HG03439 (cell line): ENCODE measurements around the gene LRRC61.
"Not testable (repeated sequence)": the region's sequence is repeated elsewhere in the genome, so short reads cannot be mapped to it uniquely, and the experiment has no call there.

Source experiments
- ATAC-seq: cut with Tn5 transposase; IDR thresholded peaks from one replicate; pipeline ENCODE4 v1.9.1; 2021; ENCODE audit warnings: mild to moderate bottlenecking, moderate library complexity; ENCODE audit not compliant: unreplicated experiment

LRRC61 gene

DNA sequence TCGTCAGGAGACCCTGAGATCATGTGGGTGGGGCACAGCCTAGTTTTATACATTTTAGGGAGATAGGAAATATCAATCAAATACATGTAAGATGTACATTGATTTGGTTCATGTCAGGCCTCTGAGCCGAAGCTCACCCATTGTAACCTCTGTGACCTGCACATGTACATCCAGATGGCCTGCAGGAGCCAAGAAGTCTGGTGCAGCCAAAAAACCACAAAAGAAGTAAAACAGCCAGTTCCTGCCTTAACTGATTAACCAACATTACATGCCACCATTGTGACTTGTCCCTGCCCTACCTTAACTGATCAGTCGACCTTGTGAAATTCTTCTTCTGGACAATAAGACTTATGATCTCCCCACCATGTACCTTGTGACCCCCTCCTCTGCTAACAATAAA, 16.0 kb upstream of the LRRC61 start:
- no peak for ATAC-seq

- no peak for ATAC-seq
These were observed 15.3 kb upstream of the LRRC61 start for GRCh38 chr7:150307904-150308303.

GRCh38 chr7:150308575-150308974, 14.6 kb upstream of the LRRC61 start:
- ATAC-seq, result no peak

- ATAC-seq, result no peak
These were observed 12.0 kb upstream of the LRRC61 start for GRCh38 chr7:150311146-150311545.

DNA sequence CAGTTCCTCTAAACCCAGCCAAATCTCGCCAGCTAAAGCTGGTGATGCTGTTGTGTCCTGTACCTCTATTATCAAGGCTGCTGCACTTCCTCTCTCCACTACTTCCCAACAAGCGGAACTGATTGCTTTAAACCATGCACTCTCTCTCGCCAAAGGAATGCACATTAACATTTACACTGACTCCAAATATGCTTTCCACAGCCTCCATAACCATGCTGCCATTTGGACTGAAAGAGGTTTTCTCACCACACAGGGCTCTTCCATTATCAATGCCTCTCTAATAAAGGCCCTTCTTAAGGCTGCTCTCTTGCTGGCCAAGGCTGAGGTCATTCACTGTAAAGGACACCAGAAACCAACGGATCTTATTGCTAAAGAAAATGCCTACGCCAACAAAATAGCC, 11.4 kb upstream of the LRRC61 start:
- ATAC-seq, result no peak

- not testable (repeated sequence) for ATAC-seq
These were observed 10.3 kb upstream of the LRRC61 start for GRCh38 chr7:150312649-150313366.

DNA sequence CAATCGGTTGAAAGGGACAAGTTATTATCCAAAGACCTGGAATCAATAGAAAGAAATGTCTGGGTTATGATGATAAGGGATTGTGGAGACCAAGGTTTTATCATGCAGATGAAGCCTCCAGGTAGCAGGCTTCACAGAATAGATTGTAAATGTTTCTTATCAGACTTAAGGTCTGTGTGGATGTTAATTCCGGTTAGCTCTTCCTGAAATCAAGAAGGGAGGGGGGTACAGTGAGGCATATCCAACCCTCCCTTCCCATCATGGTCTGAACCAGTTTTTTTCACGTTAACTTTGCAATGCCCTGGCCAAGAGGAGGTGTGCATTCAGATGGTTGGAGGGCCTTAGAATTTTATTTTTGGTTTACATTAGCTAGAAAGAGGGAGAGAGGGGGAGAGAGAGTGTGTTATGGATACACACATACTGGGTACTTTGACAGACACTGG, 9.8 kb upstream of the LRRC61 start:
- ATAC-seq, result no peak

DNA sequence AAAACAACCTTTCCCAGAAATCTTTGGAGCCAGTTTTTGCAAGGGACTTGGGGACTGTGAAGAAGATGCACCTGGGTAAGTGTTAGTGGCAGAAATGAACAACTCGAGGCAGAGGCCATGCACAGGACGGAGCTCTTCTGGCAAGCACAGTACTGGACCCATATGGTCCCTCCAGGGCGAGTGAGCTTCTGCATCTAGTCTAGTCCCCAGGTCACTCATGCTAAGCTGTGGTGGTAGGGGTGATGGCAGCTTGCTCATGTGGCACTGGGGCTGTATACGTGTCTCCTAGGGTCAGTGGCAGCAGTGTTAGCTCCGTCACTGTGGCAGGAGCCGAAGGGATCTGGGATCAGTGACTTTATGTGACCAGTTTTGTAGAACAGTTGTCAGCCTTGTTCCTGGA, 9.3 kb upstream of the LRRC61 start:
- no peak for ATAC-seq

- no peak for ATAC-seq
These were observed 8.4 kb upstream of the LRRC61 start for GRCh38 chr7:150314639-150315239.

DNA sequence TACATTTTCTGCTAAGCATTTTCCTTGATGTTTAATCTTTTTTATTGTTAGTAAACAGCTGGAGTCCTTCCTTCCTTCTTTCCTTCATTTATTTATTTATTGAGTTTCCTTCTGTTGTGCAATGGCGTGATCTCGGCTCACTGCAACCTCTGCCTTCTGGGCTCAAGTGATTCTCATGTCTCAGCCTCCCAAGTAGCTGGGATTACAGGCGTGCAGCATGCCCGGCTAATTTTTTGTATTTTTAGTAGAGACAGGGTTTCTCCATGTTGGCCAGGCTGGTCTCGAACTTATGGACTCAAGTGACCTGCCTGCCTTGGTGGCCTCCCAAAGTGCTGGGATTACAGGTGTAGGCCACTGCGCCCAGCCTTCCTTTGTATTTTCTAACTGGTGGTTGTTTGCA, 6.2 kb upstream of the LRRC61 start:
- not testable (repeated sequence) for ATAC-seq

DNA sequence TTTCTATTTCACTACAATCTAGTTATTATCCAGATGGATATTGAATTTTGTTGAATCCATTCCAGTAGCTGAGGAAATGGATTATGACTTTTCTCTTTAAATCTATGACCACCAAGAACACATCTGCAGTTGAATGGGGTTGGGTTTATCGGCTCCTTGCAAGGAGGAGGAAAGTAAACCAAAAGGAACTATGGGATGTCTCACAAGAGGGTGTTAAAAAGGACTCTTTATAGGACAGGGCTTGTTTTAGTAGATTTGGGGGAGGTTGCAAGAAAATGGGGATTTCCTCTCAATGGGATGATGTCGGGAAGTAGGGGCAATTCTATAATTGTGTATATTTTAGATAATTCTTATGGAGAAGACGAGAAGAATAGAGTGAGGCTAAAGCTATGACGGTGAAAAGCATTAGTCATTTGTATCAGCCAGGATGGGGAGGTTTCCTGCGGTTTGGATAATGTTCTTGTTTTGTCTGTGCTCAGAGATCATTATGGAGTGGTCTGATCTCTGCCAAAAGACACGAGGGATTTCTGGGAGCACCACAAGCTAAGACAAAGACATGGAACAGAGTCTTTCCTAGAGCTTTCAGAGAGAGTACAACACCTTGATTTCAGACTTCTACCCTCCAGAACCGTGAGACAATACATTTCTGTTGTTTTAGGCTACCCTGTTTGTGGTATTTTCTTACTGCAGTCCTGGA, 5.3 kb upstream of the LRRC61 start:
- ATAC-seq, result no peak

GRCh38 chr7:150321788-150322113, 1.4 kb upstream of the LRRC61 start:
- ATAC-seq, result no peak

DNA sequence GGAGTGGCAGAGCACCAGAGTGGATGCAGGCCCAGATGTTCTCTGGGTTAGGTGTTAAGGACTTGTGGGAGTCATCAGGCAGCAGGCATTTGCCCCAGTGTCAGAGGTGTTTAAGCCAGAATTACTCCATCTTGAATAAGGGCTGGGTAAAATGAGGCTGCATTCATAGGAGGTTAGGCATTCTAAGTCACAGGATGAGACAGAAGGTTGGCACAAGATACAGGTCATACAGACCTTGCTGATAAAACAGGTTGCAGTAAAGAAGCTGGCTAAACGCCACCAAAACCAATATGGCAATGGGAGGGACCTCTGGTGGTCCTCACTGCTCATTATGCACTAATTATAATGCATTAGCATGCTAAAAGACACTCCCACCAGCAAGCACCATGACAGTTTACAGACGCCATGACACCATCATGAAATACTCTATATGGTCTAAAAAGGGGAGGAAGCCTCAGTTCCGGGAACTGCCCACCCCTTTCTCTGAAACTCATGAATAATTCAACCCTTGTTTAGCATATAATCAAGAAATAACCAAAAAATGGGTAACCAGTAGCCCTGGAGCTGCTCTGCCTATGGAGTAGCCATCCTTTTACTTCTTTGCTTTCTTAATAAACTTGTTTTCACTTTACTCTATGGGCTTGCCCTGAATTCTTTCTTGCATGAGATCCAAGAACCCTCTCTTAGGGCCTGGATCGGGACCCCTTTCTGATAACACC, 882 bp upstream of the LRRC61 start:
- ATAC-seq, result peak; percentile 42

DNA sequence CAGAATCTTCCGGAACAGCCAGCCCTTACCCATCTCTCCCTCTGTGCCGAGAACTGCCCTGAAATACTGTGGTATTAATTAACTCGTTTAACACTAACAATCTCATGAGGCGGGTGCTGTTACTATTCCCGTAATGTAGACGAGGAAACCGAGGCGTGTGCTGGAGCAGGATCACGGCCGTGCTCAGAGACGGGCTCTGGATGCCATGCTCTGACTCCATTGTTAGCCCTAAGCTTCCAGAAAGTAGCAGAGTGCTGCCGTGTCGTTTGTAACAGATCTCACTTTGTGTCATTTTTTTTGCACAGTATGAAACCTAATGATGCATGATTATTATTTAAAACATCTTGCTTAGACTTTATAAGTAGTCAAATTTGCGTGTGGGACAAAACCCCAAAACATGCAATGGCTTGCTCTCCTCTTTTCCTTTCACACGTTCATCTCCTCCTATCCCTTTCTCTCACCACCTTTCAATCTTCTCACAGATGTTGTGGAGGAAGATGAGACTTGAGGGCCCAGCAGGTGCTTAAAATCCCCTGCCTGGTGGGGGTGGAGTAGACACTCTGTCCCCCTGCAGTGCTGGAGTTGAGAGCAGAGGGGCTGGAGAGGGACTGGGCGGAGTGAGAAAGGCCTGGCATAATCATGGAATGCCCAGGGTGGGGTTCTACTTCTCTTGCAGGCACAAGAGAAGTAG, 672 bp downstream of the LRRC61 start:
- no peak for ATAC-seq

DNA sequence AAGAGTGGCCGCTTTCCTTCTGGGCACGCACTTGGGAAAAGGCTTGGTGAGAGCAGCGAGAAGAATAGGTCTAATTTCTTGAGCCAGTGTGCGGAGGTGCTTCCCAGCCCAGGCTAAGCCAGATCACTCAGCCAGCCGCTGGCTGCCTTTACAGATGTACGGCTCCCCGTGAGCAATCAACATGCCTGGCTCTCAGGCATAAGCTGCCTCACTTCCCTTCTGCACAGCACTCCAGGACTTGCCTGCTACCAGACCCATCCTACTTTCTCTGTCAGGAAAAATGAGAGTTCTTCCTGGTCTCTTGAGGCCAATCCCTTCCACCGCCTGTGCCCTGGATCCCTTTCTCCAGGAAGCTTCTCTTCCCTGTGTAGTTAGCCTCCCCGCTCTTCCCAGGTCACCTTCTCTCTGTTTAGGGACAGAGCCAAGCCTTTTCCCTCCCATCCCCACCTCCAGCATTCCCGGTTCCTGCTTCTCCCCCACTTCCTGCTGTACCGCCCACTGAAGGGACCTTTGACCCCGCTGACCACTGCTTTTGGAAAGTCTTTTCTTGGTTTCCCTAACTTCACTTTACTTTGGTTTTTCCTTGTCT, 1.3 kb downstream of the LRRC61 start:
- ATAC-seq, result no peak

DNA sequence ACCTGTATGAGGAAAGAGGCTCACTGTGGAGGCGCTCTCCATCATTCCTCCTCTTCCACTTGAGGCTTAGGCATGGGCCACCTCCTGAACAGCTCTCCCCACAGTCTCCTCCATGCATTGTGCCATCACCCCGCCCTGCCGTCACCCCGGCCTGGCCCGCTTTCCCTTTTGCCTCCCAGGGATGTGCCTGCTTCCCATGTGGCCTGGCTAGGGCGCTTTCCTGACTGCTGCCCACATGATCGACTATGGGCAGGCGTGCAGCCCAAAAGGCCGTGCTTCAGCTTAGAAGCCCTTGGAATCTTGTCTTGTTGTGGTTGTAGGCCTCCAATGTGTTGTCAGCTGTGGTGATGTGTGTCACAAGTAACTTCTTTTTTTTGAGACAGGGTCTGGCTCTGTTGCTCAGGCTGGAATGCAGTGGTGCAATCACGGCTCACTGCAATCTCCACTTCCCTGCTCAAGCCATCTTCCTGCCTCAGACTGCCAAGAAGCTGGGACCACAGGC, 2.0 kb downstream of the LRRC61 start:
- ATAC-seq, result no peak

DNA sequence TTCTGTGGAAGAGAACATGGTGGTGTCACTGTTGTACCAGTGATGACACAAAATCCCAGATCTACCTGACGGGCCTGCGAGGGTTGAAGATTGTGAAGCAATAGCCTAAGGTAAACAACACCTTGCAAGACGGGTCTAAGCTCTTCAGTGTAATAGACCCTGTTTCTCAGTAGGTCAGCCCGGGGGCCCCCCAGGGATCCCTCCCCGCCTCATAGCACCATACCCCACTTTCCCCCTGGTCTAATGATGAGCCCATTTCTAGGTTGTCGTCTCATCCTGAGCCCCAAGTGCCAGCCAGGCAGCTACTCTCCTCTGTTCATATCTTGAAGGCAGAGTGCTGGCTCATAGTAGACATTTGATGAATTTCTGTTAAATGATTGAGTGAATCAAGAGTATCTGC, 2.7 kb downstream of the LRRC61 start:
- ATAC-seq, result no peak

DNA sequence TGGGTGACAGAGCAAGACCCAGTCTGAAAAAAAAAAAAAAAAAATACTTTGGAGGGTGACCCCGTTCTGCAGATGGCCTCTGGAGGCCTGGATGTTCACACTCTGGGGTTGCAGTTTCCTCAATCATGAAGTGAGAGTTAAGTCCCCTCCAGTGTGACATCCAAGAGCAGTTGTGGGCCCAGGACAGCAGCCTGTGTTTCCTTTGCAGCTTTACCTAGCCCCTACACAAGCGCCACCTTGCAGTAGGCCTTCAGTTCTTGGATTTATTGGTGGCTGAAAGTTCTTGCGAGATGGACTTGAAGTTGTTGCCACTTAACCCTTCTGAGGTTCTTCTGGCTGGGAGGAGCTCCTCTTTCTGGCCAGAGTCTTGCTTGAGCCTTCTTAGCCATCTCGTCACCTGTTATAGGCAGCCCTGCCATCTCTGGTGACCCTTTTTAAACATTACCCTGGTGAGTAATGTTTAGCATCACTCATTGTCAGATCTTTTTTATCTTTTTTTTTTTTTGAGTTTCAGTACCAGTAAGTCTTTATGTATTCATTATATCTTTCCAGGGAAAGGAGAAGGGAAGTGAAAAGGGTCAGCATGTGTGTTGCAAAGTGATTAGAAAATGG, 3.6 kb downstream of the LRRC61 start:
- ATAC-seq, result no peak

- no peak for ATAC-seq
These were observed 4.2 kb downstream of the LRRC61 start for GRCh38 chr7:150327308-150327707.
